Activated CD4-positive, alpha-beta memory T cell treated with anti-CD3 and anti-CD28 coated beads, Interleukin-2, amount 10 ng/mL, durations not matched to agents 7 days and 5 days (primary cell): ENCODE data around the gene CDK6. TPM values are rescaled to one million over a fixed set of nuclear protein-coding genes. Genes with fewer than 3 reads are reported as not detected.
"Not testable (repeated sequence)": the region's sequence is repeated elsewhere in the genome, so short reads cannot be mapped to it uniquely, and the experiment has no call there.

Experiments used
- CTCF ChIA-PET: fragments of 350-600 bp; sonication (Branson Sonifier 250); formaldehyde crosslinking; loops from one replicate; lab custom pipeline; 2021; ENCODE audit warnings: antibody characterized with exemption, inconsistent platforms; lab: Charles Lee
- POLR2A ChIA-PET: fragments of 350-600 bp; sonication (Branson Sonifier 250); formaldehyde crosslinking; loops from one replicate; lab custom pipeline; 2021; ENCODE audit warnings: antibody characterized with exemption; lab: Charles Lee
- DNase-seq: peaks from one replicate; pipeline ENCODE4 v3.0.0-alpha.2; 2020
- H3K27ac Mint-ChIP-seq: one replicate; pipeline ENCODE4 v1.8.0; 2021; ENCODE audit warnings: mild to moderate bottlenecking, mixed read lengths
- H3K27me3 Mint-ChIP-seq: one replicate; pipeline ENCODE4 v1.8.0; 2021; ENCODE audit warnings: mixed read lengths
- H3K36me3 Mint-ChIP-seq: one replicate; pipeline ENCODE4 v1.8.0; 2021; ENCODE audit warnings: low read depth, mixed read lengths
- H3K4me1 Mint-ChIP-seq: one replicate; pipeline ENCODE4 v1.8.0; 2021; ENCODE audit warnings: mixed read lengths
- H3K4me3 Mint-ChIP-seq: one replicate; pipeline ENCODE4 v1.8.0; 2021; ENCODE audit warnings: mild to moderate bottlenecking, mixed read lengths
- H3K9me3 Mint-ChIP-seq: one replicate; pipeline ENCODE4 v1.8.0; 2021; ENCODE audit warnings: mixed read lengths
- total RNA-seq, 2 experiments: library from RNA; stranded (reverse); gene quantifications; one replicate each; pipeline ENCODE4 v1.2.3, GENCODE V29; 2021

Gene CDK6
- total RNA-seq, 2 experiments from 2014 or later: 105 TPM

GRCh38 chr7:92748495-92748894 lies 87.9 kb downstream of the CDK6 start:
- no peak overlapping the region for H3K27ac Mint-ChIP-seq
- DNase-seq: no peak
- peaks cover 62% of the 10 kb centered on the region for H3K36me3 Mint-ChIP-seq
- H3K27me3 Mint-ChIP-seq: no peaks in the 10 kb centered on the region
- ChIA-PET CTCF (no interaction called here), POLR2A (no interaction called here)
- peaks cover 43% of the 10 kb centered on the region for H3K4me1 Mint-ChIP-seq
- no peak overlapping the region for H3K4me3 Mint-ChIP-seq
- H3K9me3 Mint-ChIP-seq: peaks cover 10% of the 10 kb centered on the region

DNA sequence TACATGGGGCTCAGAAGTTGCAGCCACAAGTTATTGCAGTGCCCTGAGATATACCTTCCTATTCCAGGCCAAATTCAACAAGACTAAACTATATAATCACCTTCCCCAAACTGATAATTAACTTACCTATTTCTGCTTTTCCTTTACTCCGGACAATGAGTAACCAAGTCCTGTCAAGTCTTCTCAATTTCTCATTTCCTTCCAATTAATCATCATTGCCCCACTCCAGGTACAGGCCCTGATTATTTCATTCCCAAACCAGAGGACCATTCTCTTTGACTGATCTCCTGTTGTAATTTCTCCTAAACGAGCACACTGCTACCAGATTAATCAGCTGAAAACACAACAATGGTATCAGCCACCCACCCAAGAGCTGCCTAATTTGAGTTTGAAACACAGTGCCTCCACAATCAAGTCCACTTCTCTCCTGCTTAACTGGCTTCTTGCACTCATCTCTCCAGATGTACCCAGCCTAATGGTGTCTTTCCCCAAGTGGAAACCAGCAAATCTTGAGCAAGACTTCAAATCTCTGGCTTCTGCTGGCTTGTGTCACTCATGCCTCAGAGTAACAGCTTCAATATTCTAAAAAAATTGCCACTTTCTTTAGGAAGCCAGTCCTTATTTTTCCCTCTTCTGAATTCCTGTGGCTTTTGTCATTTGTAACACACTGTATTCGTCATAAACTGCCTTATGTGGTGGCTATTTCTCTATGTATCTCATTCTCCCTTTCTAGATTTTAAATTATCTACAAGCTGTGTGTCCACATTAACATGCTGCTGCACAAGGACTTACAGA lies 89.1 kb downstream of the CDK6 start:
- peaks cover 11% of the 10 kb centered on the region for H3K9me3 Mint-ChIP-seq
- CTCF ChIA-PET: interaction anchor here (1.4 kb wide), 1 partner anchor 19 kb away, joined by 4 read pairs; no protein-coding TSS in a partner anchor
- peaks cover 64% of the 10 kb centered on the region for H3K36me3 Mint-ChIP-seq
- H3K27ac Mint-ChIP-seq: no peak overlapping the region
- POLR2A ChIA-PET: interaction anchor here (1.2 kb wide), 1 partner anchor 90 kb away, joined by 3 read pairs; no protein-coding TSS in a partner anchor
- H3K4me3 Mint-ChIP-seq: no peak overlapping the region
- DNase-seq: no peak
- H3K4me1 Mint-ChIP-seq: peaks cover 48% of the 10 kb centered on the region
- H3K27me3 Mint-ChIP-seq: no peaks in the 10 kb centered on the region

- H3K27ac Mint-ChIP-seq: no peak overlapping the region
- ChIA-PET CTCF (no interaction called here), POLR2A (no interaction called here)
- H3K36me3 Mint-ChIP-seq: peaks cover 59% of the 10 kb centered on the region
- DNase-seq: no peak
- H3K4me1 Mint-ChIP-seq: peaks cover 53% of the 10 kb centered on the region
- H3K4me3 Mint-ChIP-seq: no peak overlapping the region
- H3K27me3 Mint-ChIP-seq: no peaks in the 10 kb centered on the region
- H3K9me3 Mint-ChIP-seq: peaks cover 11% of the 10 kb centered on the region
Observed at GRCh38 chr7:92745241-92745640, 91.1 kb downstream of the CDK6 start.

GRCh38 chr7:92744180-92744579 lies 92.2 kb downstream of the CDK6 start:
- peaks cover 11% of the 10 kb centered on the region for H3K9me3 Mint-ChIP-seq
- H3K4me1 Mint-ChIP-seq: peaks cover 54% of the 10 kb centered on the region
- H3K27me3 Mint-ChIP-seq, CTCF ChIA-PET, H3K4me3 Mint-ChIP-seq, DNase-seq, H3K27ac Mint-ChIP-seq: not testable (repeated sequence)
- POLR2A ChIA-PET: interaction anchor here (1.6 kb wide), 1 partner anchor 10 kb away, joined by 3 read pairs; no protein-coding TSS in a partner anchor
- H3K36me3 Mint-ChIP-seq: peaks cover 61% of the 10 kb centered on the region

- Mint-ChIP-seq H3K4me1 (peaks cover 64% of the 10 kb centered on the region), H3K27me3 (no peaks in the 10 kb centered on the region), H3K27ac (no peak overlapping the region), H3K4me3 (no peak overlapping the region), H3K9me3 (peaks cover 11% of the 10 kb centered on the region), H3K36me3 (peaks cover 58% of the 10 kb centered on the region)
- ChIA-PET POLR2A (interaction anchor here (2.2 kb wide), 1 partner anchor 9 kb away, joined by 9 read pairs; no protein-coding TSS in a partner anchor), CTCF (no interaction called here)
- DNase-seq: no peak
Observed at GRCh38 chr7:92742186-92742585, 94.2 kb downstream of the CDK6 start.

GRCh38 chr7:92740700-92741126 lies 95.7 kb downstream of the CDK6 start:
- Mint-ChIP-seq H3K27ac (no peak overlapping the region), H3K4me3 (no peak overlapping the region), H3K36me3 (peaks cover 60% of the 10 kb centered on the region), H3K9me3 (peaks cover 14% of the 10 kb centered on the region), H3K4me1 (peaks cover 61% of the 10 kb centered on the region), H3K27me3 (no peaks in the 10 kb centered on the region)
- DNase-seq: no peak
- ChIA-PET POLR2A (interaction anchor here (2.2 kb wide), 1 partner anchor 8 kb away, joined by 9 read pairs; no protein-coding TSS in a partner anchor), CTCF (interaction anchor here (0.8 to 1.0 kb wide), 2 partner anchors 92 to 122 kb away, joined by 3 to 4 read pairs; no protein-coding TSS in a partner anchor)

- POLR2A ChIA-PET: no interaction called here
- CTCF ChIA-PET: no interaction called here
Observed at GRCh38 chr7:92740134-92740533, 96.2 kb downstream of the CDK6 start.

GRCh38 chr7:92739091-92739490 lies 97.3 kb downstream of the CDK6 start:
- Mint-ChIP-seq H3K27me3 (no peaks in the 10 kb centered on the region), H3K4me1 (peaks cover 61% of the 10 kb centered on the region), H3K4me3 (no peak overlapping the region), H3K9me3 (peaks cover 11% of the 10 kb centered on the region), H3K27ac (peak overlapping the region; percentile 13), H3K36me3 (peaks cover 61% of the 10 kb centered on the region)
- POLR2A ChIA-PET: no interaction called here
- no peak for DNase-seq
- CTCF ChIA-PET: no interaction called here

More at GRCh38 chr7:92740134-92740533, 96.2 kb downstream of the CDK6 start:
- Mint-ChIP-seq H3K27me3 (no peaks in the 10 kb centered on the region), H3K4me3 (no peak overlapping the region), H3K27ac (no peak overlapping the region), H3K9me3 (peaks cover 11% of the 10 kb centered on the region), H3K4me1 (peaks cover 60% of the 10 kb centered on the region), H3K36me3 (peaks cover 56% of the 10 kb centered on the region)
- no peak for DNase-seq

GRCh38 chr7:92737706-92738105 lies 98.7 kb downstream of the CDK6 start:
- Mint-ChIP-seq H3K4me1 (peaks cover 55% of the 10 kb centered on the region), H3K36me3 (peaks cover 58% of the 10 kb centered on the region), H3K27me3 (no peaks in the 10 kb centered on the region), H3K9me3 (peaks cover 4% of the 10 kb centered on the region), H3K27ac (peak overlapping the region; percentile 13), H3K4me3 (no peak overlapping the region)
- ChIA-PET POLR2A (interaction anchor here (1.1 kb wide), 1 partner anchor 15 kb away, joined by 3 read pairs; no protein-coding TSS in a partner anchor), CTCF (no interaction called here)
- no peak for DNase-seq

- CTCF ChIA-PET: no interaction called here
- DNase-seq: no peak
- POLR2A ChIA-PET: interaction anchor here (1.1 kb wide), 1 partner anchor 14 kb away, joined by 3 read pairs; no protein-coding TSS in a partner anchor
- Mint-ChIP-seq H3K9me3 (peaks cover 8% of the 10 kb centered on the region), H3K36me3 (peaks cover 64% of the 10 kb centered on the region), H3K27ac (no peak overlapping the region), H3K4me1 (peaks cover 58% of the 10 kb centered on the region), H3K4me3 (no peak overlapping the region), H3K27me3 (no peaks in the 10 kb centered on the region)
Observed at GRCh38 chr7:92736870-92737269, 99.5 kb downstream of the CDK6 start.

- ChIA-PET POLR2A (no interaction called here), CTCF (no interaction called here)
- Mint-ChIP-seq H3K27me3 (no peaks in the 10 kb centered on the region), H3K4me1 (peaks cover 62% of the 10 kb centered on the region), H3K4me3 (no peak overlapping the region), H3K27ac (no peak overlapping the region), H3K36me3 (peaks cover 68% of the 10 kb centered on the region), H3K9me3 (peaks cover 8% of the 10 kb centered on the region)
- no peak for DNase-seq
Observed at GRCh38 chr7:92735707-92736106, 100.7 kb downstream of the CDK6 start.

DNA sequence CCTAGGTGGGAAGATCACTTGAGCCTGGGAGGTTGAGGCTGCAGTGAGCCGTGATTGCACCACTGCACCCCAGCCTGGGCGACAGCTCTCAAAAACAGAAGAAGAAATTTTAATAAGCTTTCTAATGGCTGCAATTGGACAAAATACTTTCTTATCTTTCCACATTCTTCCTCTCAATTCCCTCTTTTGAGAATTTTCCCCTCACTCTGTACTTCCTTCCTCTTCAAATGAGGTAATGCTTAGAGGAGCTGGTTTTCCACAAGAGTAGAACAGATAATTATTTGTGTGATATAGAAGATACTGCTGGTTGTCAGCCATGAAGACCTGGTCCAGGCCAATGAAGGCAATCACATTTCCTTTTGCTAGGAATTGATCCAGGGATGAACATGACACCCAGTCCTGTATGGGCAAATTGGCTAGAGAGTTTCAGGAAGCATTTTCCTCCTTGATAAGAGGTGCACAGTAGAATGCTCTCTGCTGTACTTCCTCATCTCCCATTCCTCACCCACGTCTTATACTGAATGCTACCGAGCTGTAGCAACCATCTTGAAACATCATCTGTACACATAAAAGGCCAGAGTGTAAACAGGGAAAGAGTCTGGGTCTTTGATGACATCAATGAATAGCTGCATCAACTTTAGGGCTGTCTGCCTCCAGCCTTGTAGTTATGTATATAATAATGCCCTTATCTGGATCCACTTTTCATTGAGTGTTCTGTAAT lies 103.9 kb downstream of the CDK6 start:
- no peak overlapping the region for H3K4me3 Mint-ChIP-seq
- H3K9me3 Mint-ChIP-seq: peaks cover 8% of the 10 kb centered on the region
- peaks cover 55% of the 10 kb centered on the region for H3K4me1 Mint-ChIP-seq
- H3K27me3 Mint-ChIP-seq: no peaks in the 10 kb centered on the region
- H3K27ac Mint-ChIP-seq: peak overlapping the region; percentile 78
- ChIA-PET CTCF (interaction anchor here (1.1 kb wide), 1 partner anchor 81 kb away, joined by 3 read pairs; no protein-coding TSS in a partner anchor), POLR2A (interaction anchor here (1.3 to 2.8 kb wide), 3 partner anchors 9 to 76 kb away, joined by 4 to 9 read pairs (median 7); no protein-coding TSS in a partner anchor)
- peaks cover 58% of the 10 kb centered on the region for H3K36me3 Mint-ChIP-seq
- no peak for DNase-seq
